K562 (cell line): ENCODE measurements around the gene HDAC7. TPM values are rescaled to one million over a fixed set of nuclear protein-coding genes. Genes with fewer than 3 reads are reported as not detected.

Source experiments
- BMI1 ChIP-seq: fragments of 150-350 bp; IDR thresholded peaks from 2 replicates; pipeline ENCODE4 v1.6.1; 2014; ENCODE audit warnings: low read length
- C11orf30 ChIP-seq: fragments of 450-650 bp; IDR thresholded peaks from 2 replicates; pipeline ENCODE4 v1.6.1; 2016; ENCODE audit warnings: low read depth, mild to moderate bottlenecking
- CBFA2T3 ChIP-seq: fragments of 450-650 bp; IDR thresholded peaks from 2 replicates; pipeline ENCODE4 v1.6.1; 2017
- CREM ChIP-seq: IDR thresholded peaks from 2 replicates; pipeline ENCODE4 v1.6.1; 2014; ENCODE audit warnings: antibody characterized with exemption, low read depth
- ELF1 ChIP-seq: fragments of 200-800 bp; sonication (Bioruptor generic); IDR thresholded peaks from 2 replicates; pipeline ENCODE4 v1.6.1; 2016; ENCODE audit warnings: missing genetic modification characterization, missing compliant biosample characterization
- ETV1 ChIP-seq: fragments of 450-650 bp; conservative IDR thresholded peaks from 2 replicates; pipeline ENCODE4 v1.6.1; 2016; ENCODE audit warnings: missing genetic modification characterization, control low read depth, low read depth, missing compliant biosample characterization
- GATAD2B ChIP-seq: fragments of 450-650 bp; IDR thresholded peaks from 2 replicates; pipeline ENCODE4 v1.6.1; 2017; ENCODE audit warnings: mild to moderate bottlenecking, borderline replicate concordance
- GTF2E2 ChIP-seq: fragments of 200-800 bp; sonication (Bioruptor generic); IDR thresholded peaks from 2 replicates; pipeline ENCODE4 v1.6.1; 2016; ENCODE audit warnings: missing genetic modification characterization, missing compliant biosample characterization
- NFRKB ChIP-seq: fragments of 450-650 bp; IDR thresholded peaks from 2 replicates; pipeline ENCODE4 v1.6.1; 2016; ENCODE audit warnings: low read depth
- NR2F6 ChIP-seq: fragments of 450-650 bp; formaldehyde crosslinking; IDR thresholded peaks from 2 replicates; pipeline ENCODE4 v1.4.0; 2020; ENCODE audit warnings: mild to moderate bottlenecking
- RCOR1 ChIP-seq, 2 experiments: IDR thresholded peaks; 2 replicates each; pipeline ENCODE4 v1.6.1; 2012; ENCODE audit warnings: low read depth in 2 of 2, low read length in 2 of 2, borderline replicate concordance in 1 of 2, improper control_type of control experiment in 1 of 2
- SIN3B ChIP-seq: fragments of 450-650 bp; IDR thresholded peaks from 2 replicates; pipeline ENCODE4 v1.6.1; 2017; ENCODE audit warnings: low read depth, mild to moderate bottlenecking, moderate library complexity
- SMARCA5 ChIP-seq: fragments of 450-650 bp; IDR thresholded peaks from 2 replicates; pipeline ENCODE4 v1.6.1; 2016
- SMC3 ChIP-seq: conservative IDR thresholded peaks from 2 replicates; pipeline ENCODE4 v1.6.1; 2011; ENCODE audit warnings: low read depth, low read length, improper control_type of control experiment; ENCODE audit not compliant: insufficient read depth
- TBP ChIP-seq: optimal IDR thresholded peaks from 2 replicates; pipeline ENCODE3; 2011; ENCODE audit warnings: low read depth, low read length, improper control_type of control experiment
- TOE1 ChIP-seq, 2 experiments: fragments of 450-650 bp in 1 of 2; sonication (generic) in 1 of 2; formaldehyde crosslinking in 1 of 2; IDR thresholded peaks; 2 replicates each; pipeline versions ENCODE4 v1.7.1 to v1.8.0; 2016 to 2022; ENCODE audit warnings: borderline replicate concordance in 2 of 2, mild to moderate bottlenecking in 2 of 2, antibody characterized with exemption in 1 of 2, inconsistent platforms in 1 of 2, low read depth in 1 of 2, missing genetic modification reagents in 1 of 2, moderate library complexity in 1 of 2
- ZNF121 ChIP-seq: sonication (generic); formaldehyde crosslinking; conservative IDR thresholded peaks from 2 replicates; pipeline ENCODE4 v1.8.0; 2022; ENCODE audit warnings: missing genetic modification reagents
- ZNF212 ChIP-seq: fragments of 450-650 bp; formaldehyde crosslinking; IDR thresholded peaks from 2 replicates; pipeline ENCODE4 v1.4.0; 2020; ENCODE audit warnings: mild to moderate bottlenecking
- polyA plus RNA-seq, 8 experiments: library from polyadenylated mRNA; depleted of rRNA in 4 of 8; stranded (reverse) in 5 of 8; unstranded in 3 of 8; fragments of >200 nt; fragmentation: Nextera tagmentation in 2 of 8; fragmentation: Illumina TruSeq in 1 of 8; extraction: Ambion mirVana in 2 of 8; extraction: Trizol in 1 of 8; gene quantifications; 2 replicates each; pipeline versions ENCODE4 v1.2.1 to v1.2.3, GENCODE V29; 2011 to 2014; ENCODE audit warnings: inconsistent platforms in 1 of 8, missing spikeins in 1 of 8
- total RNA-seq, 7 experiments: library from RNA; depleted of rRNA in 6 of 7; stranded (reverse); fragments of >200 nt in 6 of 7; fragmentation: Illumina TruSeq in 2 of 7; extraction: Trizol in 2 of 7; gene quantifications; 2 replicates each; pipeline versions ENCODE4 v1.2.1 to v1.2.3, GENCODE V29; 2011 to 2021; ENCODE audit warnings: low replicate concordance in 1 of 7
- TF ChIP-seq, protein P1 (sequence below): fragments of 250-450 bp; sonication (Bioruptor Pico); IDR thresholded peaks from 2 replicates; pipeline ENCODE4 v1.4.0; 2020
- TF ChIP-seq, protein P2 (sequence below), 2 experiments: IDR thresholded peaks; 2 replicates each; pipeline ENCODE4 v1.6.1; 2012; ENCODE audit warnings: improper control_type of control experiment in 2 of 2, low read depth in 2 of 2, low read length in 2 of 2, borderline replicate concordance in 1 of 2

The HDAC7 gene
- total and polyA plus RNA-seq, 9 of the 15 experiments (the other 6 are each of a cell fraction or from before 2014, with no cell fraction given) = 2.5 to 129 (median 31.1) TPM

DNA sequence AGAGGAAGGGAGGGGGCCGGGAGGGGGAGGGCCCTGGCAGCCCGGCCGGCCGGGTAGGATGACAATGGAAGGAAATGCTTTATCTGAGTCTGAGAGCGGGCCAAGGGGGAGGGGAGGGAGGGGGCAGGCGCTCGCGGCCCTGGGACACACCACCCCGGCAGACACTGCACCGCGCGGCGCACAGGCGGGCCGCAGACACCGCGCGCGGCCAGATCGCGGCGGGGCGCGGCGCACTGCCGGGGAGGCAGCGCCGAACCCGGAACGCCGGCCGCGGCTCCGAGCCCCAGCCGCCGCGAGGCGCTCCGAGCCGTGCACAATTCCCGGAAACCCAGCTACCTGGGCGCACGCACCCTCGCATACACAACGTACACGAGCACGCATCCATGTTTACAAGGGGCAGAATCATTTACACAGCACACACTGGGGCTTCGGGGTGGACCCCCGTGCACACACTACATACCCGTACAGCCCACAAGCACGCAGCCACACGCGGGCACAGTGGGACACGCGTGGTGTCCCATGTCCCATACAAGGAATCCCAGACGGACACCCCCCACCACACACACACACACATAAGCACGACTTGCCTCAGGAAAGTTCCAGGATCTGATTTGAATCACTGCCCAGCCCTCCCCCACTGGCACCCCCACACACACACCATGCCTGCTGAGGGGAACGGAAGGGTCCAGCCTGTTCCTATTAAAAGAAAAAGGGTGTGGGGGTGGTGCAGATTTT, at the start of gene HDAC7 (continued):
- TF ChIP-seq, protein P1, sequence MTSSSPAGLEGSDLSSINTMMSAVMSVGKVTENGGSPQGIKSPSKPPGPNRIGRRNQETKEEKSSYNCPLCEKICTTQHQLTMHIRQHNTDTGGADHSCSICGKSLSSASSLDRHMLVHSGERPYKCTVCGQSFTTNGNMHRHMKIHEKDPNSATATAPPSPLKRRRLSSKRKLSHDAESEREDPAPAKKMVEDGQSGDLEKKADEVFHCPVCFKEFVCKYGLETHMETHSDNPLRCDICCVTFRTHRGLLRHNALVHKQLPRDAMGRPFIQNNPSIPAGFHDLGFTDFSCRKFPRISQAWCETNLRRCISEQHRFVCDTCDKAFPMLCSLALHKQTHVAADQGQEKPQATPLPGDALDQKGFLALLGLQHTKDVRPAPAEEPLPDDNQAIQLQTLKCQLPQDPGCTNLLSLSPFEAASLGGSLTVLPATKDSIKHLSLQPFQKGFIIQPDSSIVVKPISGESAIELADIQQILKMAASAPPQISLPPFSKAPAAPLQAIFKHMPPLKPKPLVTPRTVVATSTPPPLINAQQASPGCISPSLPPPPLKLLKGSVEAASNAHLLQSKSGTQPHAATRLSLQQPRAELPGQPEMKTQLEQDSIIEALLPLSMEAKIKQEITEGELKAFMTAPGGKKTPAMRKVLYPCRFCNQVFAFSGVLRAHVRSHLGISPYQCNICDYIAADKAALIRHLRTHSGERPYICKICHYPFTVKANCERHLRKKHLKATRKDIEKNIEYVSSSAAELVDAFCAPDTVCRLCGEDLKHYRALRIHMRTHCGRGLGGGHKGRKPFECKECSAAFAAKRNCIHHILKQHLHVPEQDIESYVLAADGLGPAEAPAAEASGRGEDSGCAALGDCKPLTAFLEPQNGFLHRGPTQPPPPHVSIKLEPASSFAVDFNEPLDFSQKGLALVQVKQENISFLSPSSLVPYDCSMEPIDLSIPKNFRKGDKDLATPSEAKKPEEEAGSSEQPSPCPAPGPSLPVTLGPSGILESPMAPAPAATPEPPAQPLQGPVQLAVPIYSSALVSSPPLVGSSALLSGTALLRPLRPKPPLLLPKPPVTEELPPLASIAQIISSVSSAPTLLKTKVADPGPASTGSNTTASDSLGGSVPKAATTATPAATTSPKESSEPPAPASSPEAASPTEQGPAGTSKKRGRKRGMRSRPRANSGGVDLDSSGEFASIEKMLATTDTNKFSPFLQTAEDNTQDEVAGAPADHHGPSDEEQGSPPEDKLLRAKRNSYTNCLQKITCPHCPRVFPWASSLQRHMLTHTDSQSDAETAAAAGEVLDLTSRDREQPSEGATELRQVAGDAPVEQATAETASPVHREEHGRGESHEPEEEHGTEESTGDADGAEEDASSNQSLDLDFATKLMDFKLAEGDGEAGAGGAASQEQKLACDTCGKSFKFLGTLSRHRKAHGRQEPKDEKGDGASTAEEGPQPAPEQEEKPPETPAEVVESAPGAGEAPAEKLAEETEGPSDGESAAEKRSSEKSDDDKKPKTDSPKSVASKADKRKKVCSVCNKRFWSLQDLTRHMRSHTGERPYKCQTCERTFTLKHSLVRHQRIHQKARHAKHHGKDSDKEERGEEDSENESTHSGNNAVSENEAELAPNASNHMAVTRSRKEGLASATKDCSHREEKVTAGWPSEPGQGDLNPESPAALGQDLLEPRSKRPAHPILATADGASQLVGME (CRISPR knock-in tag) = no peak
- TF ChIP-seq NR2F6 (CRISPR knock-in tag) = no peak
- TF ChIP-seq, protein P2, sequence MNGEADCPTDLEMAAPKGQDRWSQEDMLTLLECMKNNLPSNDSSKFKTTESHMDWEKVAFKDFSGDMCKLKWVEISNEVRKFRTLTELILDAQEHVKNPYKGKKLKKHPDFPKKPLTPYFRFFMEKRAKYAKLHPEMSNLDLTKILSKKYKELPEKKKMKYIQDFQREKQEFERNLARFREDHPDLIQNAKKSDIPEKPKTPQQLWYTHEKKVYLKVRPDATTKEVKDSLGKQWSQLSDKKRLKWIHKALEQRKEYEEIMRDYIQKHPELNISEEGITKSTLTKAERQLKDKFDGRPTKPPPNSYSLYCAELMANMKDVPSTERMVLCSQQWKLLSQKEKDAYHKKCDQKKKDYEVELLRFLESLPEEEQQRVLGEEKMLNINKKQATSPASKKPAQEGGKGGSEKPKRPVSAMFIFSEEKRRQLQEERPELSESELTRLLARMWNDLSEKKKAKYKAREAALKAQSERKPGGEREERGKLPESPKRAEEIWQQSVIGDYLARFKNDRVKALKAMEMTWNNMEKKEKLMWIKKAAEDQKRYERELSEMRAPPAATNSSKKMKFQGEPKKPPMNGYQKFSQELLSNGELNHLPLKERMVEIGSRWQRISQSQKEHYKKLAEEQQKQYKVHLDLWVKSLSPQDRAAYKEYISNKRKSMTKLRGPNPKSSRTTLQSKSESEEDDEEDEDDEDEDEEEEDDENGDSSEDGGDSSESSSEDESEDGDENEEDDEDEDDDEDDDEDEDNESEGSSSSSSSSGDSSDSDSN (IDR thresholded peaks at IDR 0.05; ENCODE audit: borderline replicate concordance in 1 of 2, low read depth in 2 of 2, low read length in 2 of 2) = peak; percentile 46 to 83; a peak in 1 of 4 replicates
- 0 out of 2 replicates have a peak, but pooled peaks have one; percentile 24 for TF ChIP-seq ETV1 (tag)
- TF ChIP-seq CBFA2T3 = no peak; the same call in 1 of the 2 replicates
- no peak for TF ChIP-seq ZNF121 (CRISPR knock-in tag)
- 0 out of 2 replicates have a peak, but pooled peaks have one; percentile 16 for TF ChIP-seq GTF2E2 (tag)
- no peak for TF ChIP-seq TOE1 (IDR thresholded peaks at IDR 0.05; ENCODE audit: borderline replicate concordance)
- TF ChIP-seq TOE1 (CRISPR knock-in tag; IDR thresholded peaks at IDR 0.05; ENCODE audit: borderline replicate concordance, low read depth) = peak; percentile 32; the same call in 1 of the 2 replicates
- no peak for TF ChIP-seq SMC3
- peak; percentile 70 to 89; a peak in 3 of 4 replicates for TF ChIP-seq RCOR1 (IDR thresholded peaks at IDR 0.05; ENCODE audit: borderline replicate concordance in 1 of 2, low read depth in 2 of 2, low read length in 2 of 2)
- TF ChIP-seq C11orf30 = no peak
- TF ChIP-seq CREM = peak; percentile 40; the same call in 1 of the 2 replicates
- TF ChIP-seq TBP = peak; percentile 62
- peak; percentile 52 for TF ChIP-seq ELF1 (tag)
- TF ChIP-seq BMI1 = no peak
- TF ChIP-seq GATAD2B = peak; percentile 71
- 0 out of 2 replicates have a peak, but pooled peaks have one; percentile 46 for TF ChIP-seq SIN3B
- TF ChIP-seq SMARCA5 = peak; percentile 83
- no peak for TF ChIP-seq ZNF212 (CRISPR knock-in tag)
- TF ChIP-seq NFRKB = peak; percentile 73
